Stomach (tissue), 4 donors: ENCODE results near the gene CLPX.

Experiments
- CTCF ChIP-seq, 7 experiments: fragments of 450-650 bp in 4 of 7; fragments of 200-600 bp in 3 of 7; sonication (generic) in 3 of 7; IDR thresholded peaks; one replicate each; pipeline ENCODE4 v1.5.1; 2016 to 2019; ENCODE audit warnings: antibody characterized with exemption in 7 of 7, control low read depth in 2 of 7, mild to moderate bottlenecking in 1 of 7
- POLR2A ChIP-seq, 4 donors: fragments of 450-650 bp; IDR thresholded peaks; one replicate each; pipeline ENCODE4 v1.6.1; 2016; ENCODE audit warnings: antibody characterized with exemption in 4 of 4, control low read depth in 2 of 4, mild to moderate bottlenecking in 1 of 4, moderate library complexity in 1 of 4

GRCh38 chr15:65099336-65099735 is 85.8 kb downstream of the CLPX start:
- TF ChIP-seq CTCF (IDR thresholded peaks at IDR 0.05) (no peak), POLR2A (IDR thresholded peaks at IDR 0.05) (no peak)
